B cell (primary cell): ENCODE data around the gene ARHGAP19.

Experiments used
- CTCF ChIP-seq: fragments of 200-600 bp; IDR thresholded peaks from one replicate; pipeline ENCODE4 v1.8.0; 2022; ENCODE audit warnings: antibody characterized with exemption, mild to moderate bottlenecking
- EZH2 ChIP-seq: IDR thresholded peaks from 2 replicates; pipeline ENCODE4 v1.6.1; 2012; ENCODE audit warnings: borderline replicate concordance, low read depth, mild to moderate bottlenecking, moderate library complexity, low read length; ENCODE audit not compliant: insufficient read depth, poor library complexity, severe bottlenecking

GRCh38 chr10:97210543-97210960, 81.9 kb downstream of the ARHGAP19 start:
- TF ChIP-seq CTCF (peak; percentile 99), EZH2 (no peak)
